Transverse colon (tissue), 4 donors: Measurements from ENCODE around the gene METTL13. TPM values are rescaled to one million over a fixed set of nuclear protein-coding genes. Genes with fewer than 3 reads are reported as not detected.

Source experiments
- DNase-seq: peaks from one replicate; pipeline ENCODE4 v3.0.0-alpha.2; 2019
- H3K27ac ChIP-seq, 4 donors: fragments of 200-600 bp; sonication (generic); 2 replicates each; pipeline ENCODE4 v1.5.1; 2016 to 2018; ENCODE audit warnings: inconsistent platforms in 4 of 4
- H3K27me3 ChIP-seq: fragments of 200-600 bp; sonication (generic); 2 replicates; pipeline ENCODE4 v1.5.1; 2017; ENCODE audit warnings: inconsistent platforms
- H3K36me3 ChIP-seq, 4 donors: fragments of 200-600 bp; sonication (generic); 2 replicates each; pipeline ENCODE4 v1.5.1; 2017 to 2019; ENCODE audit warnings: inconsistent platforms in 4 of 4
- H3K4me1 ChIP-seq, 4 donors: fragments of 200-600 bp; sonication (generic); 2 replicates each; pipeline ENCODE4 v1.5.1; 2017 to 2020; ENCODE audit warnings: inconsistent platforms in 4 of 4
- H3K4me3 ChIP-seq, 4 donors: fragments of 200-600 bp; sonication (generic); 1 replicate in 1 of 4; 2 replicates in 3 of 4; pipeline versions ENCODE4 v1.5.1 to v1.6.1; 2017 to 2019; ENCODE audit warnings: inconsistent platforms in 4 of 4
- H3K9me3 ChIP-seq, 2 donors: fragments of 200-600 bp; sonication (generic); 2 replicates each; pipeline ENCODE4 v1.5.1; 2017 to 2019; ENCODE audit warnings: inconsistent platforms in 2 of 2
- EP300 ChIP-seq: sonication (generic); formaldehyde crosslinking; IDR thresholded peaks from one replicate; pipeline ENCODE4 v1.6.1; 2017; ENCODE audit warnings: antibody characterized with exemption, low read depth
- POLR2A ChIP-seq: fragments of 450-650 bp; IDR thresholded peaks from one replicate; pipeline ENCODE4 v1.6.1; 2016; ENCODE audit warnings: antibody characterized with exemption, mild to moderate bottlenecking, moderate library complexity
- POLR2AphosphoS5 ChIP-seq, 3 donors: sonication (generic); formaldehyde crosslinking; IDR thresholded peaks; one replicate each; pipeline ENCODE4 v1.6.1; 2016; ENCODE audit warnings: antibody characterized with exemption in 3 of 3
- WGBS, 2 donors: methylation state at CpG; one replicate each; pipeline ENCODE4 v1.1.5; 2018; ENCODE audit warnings: low coverage in 1 of 2; 5-methylcytosine and 5-hydroxymethylcytosine counted together
- in situ Hi-C, 4 donors: fragments of 200-750 bp; cut with MboI; loops; one replicate each; pipeline versions ENCODE4 v1.15.0 to v1.15.1; 2017; ENCODE audit warnings: low sequenced_read_pairs in 3 of 4, low pct_ligation_motif_present in 1 of 4, low pct_unique_long_range_greater_than_20kb in 1 of 4
- intact Hi-C: fragments of 100-400 bp; cut with DNase I; formaldehyde crosslinking; loops from one replicate; pipeline ENCODE4 v1.15.1; 2023; ENCODE audit warnings: low total_unique reads
- total RNA-seq, 4 donors: library from RNA; depleted of rRNA; stranded (reverse); fragments of >200 nt; gene quantifications; one replicate each; pipeline ENCODE4 v1.1.0, GENCODE V29; 2016
- TF ChIP-seq, protein P1 (sequence below), 5 experiments: fragments of 200-600 bp in 3 of 5; fragments of 450-650 bp in 2 of 5; sonication (generic) in 3 of 5; IDR thresholded peaks; 1 replicate in 2 of 5; 2 replicates in 3 of 5; pipeline ENCODE4 v1.5.1; 2016 to 2017; ENCODE audit warnings: antibody characterized with exemption in 5 of 5, inconsistent platforms in 3 of 5, mild to moderate bottlenecking in 2 of 5, moderate library complexity in 1 of 5

METTL13 gene
- total RNA-seq, 4 donors from 2014 or later: 10.5 to 80.8 (median 25.8) TPM

DNA sequence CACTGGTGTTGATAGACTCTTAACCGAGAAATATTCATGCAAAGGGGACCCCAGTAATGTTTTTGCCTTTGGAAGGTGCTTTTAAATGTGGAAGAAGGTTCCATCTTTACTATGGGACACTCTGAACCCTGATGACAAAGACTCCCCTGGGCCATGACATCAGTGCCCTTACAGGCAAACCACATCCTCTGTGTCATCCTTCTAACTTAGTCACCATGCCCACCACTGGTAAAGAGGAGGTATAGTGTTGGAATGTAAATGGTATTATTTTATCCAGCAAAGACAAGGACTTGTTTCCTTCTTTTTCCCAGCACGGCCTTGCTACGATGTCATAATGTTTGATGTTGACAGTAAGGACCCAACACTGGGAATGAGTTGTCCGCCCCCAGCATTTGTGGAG, 12.6 kb downstream of the METTL13 start:
- intact Hi-C loops (no loop called here), in situ Hi-C loops (loop anchor here in 1 of 4 donors (25.0 kb wide), 1 partner anchor 643 kb away; the partner anchor contains the start of gene PIGC)
- H3K4me3 ChIP-seq: no peak overlapping the region

DNA sequence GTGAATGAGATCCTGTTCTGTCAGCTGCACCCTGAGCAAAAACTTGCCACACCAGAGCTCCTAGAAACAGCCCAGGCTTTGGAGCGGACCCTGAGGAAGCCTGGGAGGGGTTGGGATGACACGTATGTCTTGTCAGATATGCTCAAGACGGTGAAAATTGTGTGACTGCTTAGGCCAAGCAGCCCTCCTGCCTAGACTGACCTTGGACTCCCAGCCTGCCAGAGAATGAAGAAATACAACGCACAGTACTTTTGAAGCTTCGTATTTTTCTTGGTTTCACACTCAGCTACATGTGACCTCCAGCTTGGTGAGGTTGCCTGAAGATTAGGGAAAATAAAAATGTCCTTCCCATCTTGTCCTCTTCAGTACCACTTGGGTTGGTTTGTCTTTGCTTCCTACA, 15.1 kb downstream of the METTL13 start:
- TF ChIP-seq POLR2A: no peak
- no peak for TF ChIP-seq EP300
- no peak for TF ChIP-seq POLR2AphosphoS5 (IDR thresholded peaks at IDR 0.05)
- TF ChIP-seq, protein P1, sequence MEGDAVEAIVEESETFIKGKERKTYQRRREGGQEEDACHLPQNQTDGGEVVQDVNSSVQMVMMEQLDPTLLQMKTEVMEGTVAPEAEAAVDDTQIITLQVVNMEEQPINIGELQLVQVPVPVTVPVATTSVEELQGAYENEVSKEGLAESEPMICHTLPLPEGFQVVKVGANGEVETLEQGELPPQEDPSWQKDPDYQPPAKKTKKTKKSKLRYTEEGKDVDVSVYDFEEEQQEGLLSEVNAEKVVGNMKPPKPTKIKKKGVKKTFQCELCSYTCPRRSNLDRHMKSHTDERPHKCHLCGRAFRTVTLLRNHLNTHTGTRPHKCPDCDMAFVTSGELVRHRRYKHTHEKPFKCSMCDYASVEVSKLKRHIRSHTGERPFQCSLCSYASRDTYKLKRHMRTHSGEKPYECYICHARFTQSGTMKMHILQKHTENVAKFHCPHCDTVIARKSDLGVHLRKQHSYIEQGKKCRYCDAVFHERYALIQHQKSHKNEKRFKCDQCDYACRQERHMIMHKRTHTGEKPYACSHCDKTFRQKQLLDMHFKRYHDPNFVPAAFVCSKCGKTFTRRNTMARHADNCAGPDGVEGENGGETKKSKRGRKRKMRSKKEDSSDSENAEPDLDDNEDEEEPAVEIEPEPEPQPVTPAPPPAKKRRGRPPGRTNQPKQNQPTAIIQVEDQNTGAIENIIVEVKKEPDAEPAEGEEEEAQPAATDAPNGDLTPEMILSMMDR (IDR thresholded peaks at IDR 0.05): no peak
- Histone ChIP-seq H3K4me3 (no peak overlapping the region), H3K27ac (no peak overlapping the region), H3K9me3 (no peaks in the 10 kb centered on the region), H3K27me3 (no peaks in the 10 kb centered on the region), H3K36me3 (peaks cover 0 to 39% (median 16%) of the 10 kb centered on the region in 4 donors), H3K4me1 (no peaks in the 10 kb centered on the region)
- DNase-seq: no peak
- intact Hi-C loops: loop anchor here (5.0 kb wide), 1 partner anchor 1556 kb away; no protein-coding TSS in a partner anchor
- 92% methylated on average over 5 of the region's 5 CpGs; no CpG with 5 or more reads in 1 of the 2 donors for WGBS, 2 donors
- in situ Hi-C loops: loop anchor here in 2 of 4 donors (5.0 to 25.0 kb wide), 2 partner anchors 186 to 641 kb away; partner anchors contain the start of gene PIGC (in 1 of the 2)

More for the DNA sequence above, 12.6 kb downstream of the METTL13 start:
- H3K9me3 ChIP-seq: no peaks in the 10 kb centered on the region
- TF ChIP-seq, protein P1 (IDR thresholded peaks at IDR 0.05): no peak
- no peak for TF ChIP-seq POLR2A
- TF ChIP-seq POLR2AphosphoS5 (IDR thresholded peaks at IDR 0.05): no peak
- no peak for TF ChIP-seq EP300
- DNase-seq: no peak
- peaks cover 0 to 62% (median 27%) of the 10 kb centered on the region in 4 donors for H3K36me3 ChIP-seq
- no peaks in the 10 kb centered on the region for H3K4me1 ChIP-seq
- H3K27me3 ChIP-seq: no peaks in the 10 kb centered on the region
- 92% methylated on average over 2 to 4 of the region's 4 CpGs for WGBS, 2 donors
- H3K27ac ChIP-seq: no peak overlapping the region

DNA sequence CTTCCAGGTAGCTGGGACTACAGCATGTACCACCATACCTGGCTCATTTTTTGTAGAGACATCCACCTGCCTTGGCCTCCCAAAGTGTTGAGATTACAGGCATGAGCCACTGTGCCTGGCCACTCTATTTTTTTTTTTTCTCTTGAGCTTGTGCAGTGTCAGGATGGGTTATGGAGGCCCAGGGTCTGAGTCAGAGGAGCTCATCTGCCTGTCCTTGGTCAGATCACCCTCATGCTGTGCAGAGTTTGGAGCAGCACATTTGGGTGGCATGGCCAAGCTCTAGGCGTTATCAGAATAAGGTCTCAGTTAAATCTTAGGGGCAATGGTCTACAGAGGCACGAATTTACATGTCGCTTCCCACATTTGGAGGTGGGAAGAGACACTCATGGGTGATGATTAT, 16.9 kb downstream of the METTL13 start:
- Histone ChIP-seq H3K4me3 (no peak overlapping the region), H3K27me3 (no peaks in the 10 kb centered on the region), H3K4me1 (no peaks in the 10 kb centered on the region), H3K27ac (no peak overlapping the region), H3K36me3 (peaks cover 0 to 29% (median 11%) of the 10 kb centered on the region in 4 donors), H3K9me3 (no peaks in the 10 kb centered on the region)
- TF ChIP-seq, protein P1 (IDR thresholded peaks at IDR 0.05): no peak
- TF ChIP-seq POLR2AphosphoS5 (IDR thresholded peaks at IDR 0.05) (no peak), POLR2A (no peak), EP300 (no peak)
- intact Hi-C loops (loop anchor here (5.0 kb wide), 1 partner anchor 1554 kb away; no protein-coding TSS in a partner anchor), in situ Hi-C loops (loop anchor here in 2 of 4 donors (5.0 to 25.0 kb wide), 2 partner anchors 184 to 639 kb away; partner anchors contain the start of gene PIGC (in 1 of the 2))
- WGBS, 2 donors: 98% methylated on average over 3 of the region's 3 CpGs; no CpG with 5 or more reads in 1 of the 2 donors
- DNase-seq: no peak

DNA sequence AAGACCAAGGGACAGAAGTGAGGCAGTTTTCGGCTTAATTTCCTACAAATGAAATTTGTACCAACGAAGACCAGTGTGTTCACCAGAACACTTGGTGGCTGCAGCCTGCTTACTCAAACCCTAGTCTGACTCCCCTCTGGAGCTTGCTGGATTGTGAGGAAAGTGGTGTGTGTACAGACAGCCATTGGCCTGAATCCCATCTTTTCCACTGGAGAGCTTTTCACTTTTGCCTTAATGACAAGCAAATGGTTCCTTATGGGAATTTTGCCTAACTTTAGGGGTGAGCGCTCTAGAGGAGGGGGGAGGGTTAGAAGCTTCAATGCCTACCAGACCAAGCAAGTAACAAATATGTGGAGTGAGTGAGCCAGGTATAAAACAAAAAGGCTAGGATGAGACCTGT, 17.3 kb downstream of the METTL13 start:
- 94 to 100% methylated on average over 2 to 3 of the region's 3 CpGs for WGBS, 2 donors
- intact Hi-C loops: loop anchor here (5.0 kb wide), 1 partner anchor 1554 kb away; no protein-coding TSS in a partner anchor

More for the DNA sequence above, 17.3 kb downstream of the METTL13 start:
- H3K4me3 ChIP-seq: no peak overlapping the region
- peaks cover 0 to 27% (median 9%) of the 10 kb centered on the region in 4 donors for H3K36me3 ChIP-seq
- no peak overlapping the region for H3K27ac ChIP-seq
- no peak for DNase-seq
- no peaks in the 10 kb centered on the region for H3K4me1 ChIP-seq
- in situ Hi-C loops: loop anchor here in 2 of 4 donors (5.0 to 25.0 kb wide), 2 partner anchors 184 to 639 kb away; partner anchors contain the start of gene PIGC (in 1 of the 2)
- no peak for TF ChIP-seq POLR2A
- TF ChIP-seq, protein P1 (IDR thresholded peaks at IDR 0.05): no peak
- no peak for TF ChIP-seq EP300
- no peak for TF ChIP-seq POLR2AphosphoS5 (IDR thresholded peaks at IDR 0.05)
- H3K27me3 ChIP-seq: no peaks in the 10 kb centered on the region
- no peaks in the 10 kb centered on the region for H3K9me3 ChIP-seq
